ENCODE results near the gene ZNF672. TPM values are rescaled to one million over a fixed set of nuclear protein-coding genes. Genes with fewer than 3 reads are reported as not detected.
A peak's percentile ranks its signal among the peaks of the same experiment; 100 is the strongest.
"Not testable (repeated sequence)": the region's sequence is repeated elsewhere in the genome, so short reads cannot be mapped to it uniquely, and the experiment has no call there.

ZNF672 gene
- polyA plus RNA-seq (ENCODE audit: insufficient read length in 4 of 4), result 10 to 100 TPM; 13.6 to 25.9 (median 20.8) TPM

DNA sequence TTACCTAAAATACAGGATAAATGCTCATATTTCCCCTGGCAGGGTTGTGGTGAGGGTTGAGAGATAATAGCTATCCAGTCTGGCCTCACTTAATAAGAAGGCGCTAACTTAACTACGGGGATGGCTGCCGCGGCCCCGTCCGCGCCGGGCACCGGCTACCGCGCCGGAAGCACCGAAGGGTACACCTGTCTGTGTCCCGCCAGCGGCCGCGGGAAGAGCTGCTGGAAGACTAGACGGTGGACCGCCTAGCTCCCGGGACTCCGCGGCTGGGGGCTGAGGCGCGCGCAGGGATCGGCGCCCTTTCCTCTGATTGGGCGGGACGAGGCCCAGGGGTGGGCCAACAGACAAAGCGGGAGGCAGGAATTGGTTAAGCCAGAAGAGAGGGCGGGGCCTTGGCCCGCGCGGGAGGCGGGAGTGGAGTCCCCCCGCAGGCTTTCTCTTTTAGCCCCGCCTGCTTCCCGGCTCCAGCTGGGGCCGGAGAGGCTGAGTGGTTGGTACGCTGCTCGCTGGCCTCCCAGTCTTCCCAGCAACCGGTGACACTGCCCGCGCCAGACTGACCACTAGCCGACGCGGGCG is at the start of gene ZNF672:
Gene ZNF672, plus strand, starts transcription at position 444 of the 576 bp plus-strand sequence. CDS start 9,051 bp downstream, outside the sequence.
- DNase-seq (ENCODE audit: low read depth in 4 of 4, low spot score in 3 of 4), result peak; percentile 90 to 95 (median 92)

DNA sequence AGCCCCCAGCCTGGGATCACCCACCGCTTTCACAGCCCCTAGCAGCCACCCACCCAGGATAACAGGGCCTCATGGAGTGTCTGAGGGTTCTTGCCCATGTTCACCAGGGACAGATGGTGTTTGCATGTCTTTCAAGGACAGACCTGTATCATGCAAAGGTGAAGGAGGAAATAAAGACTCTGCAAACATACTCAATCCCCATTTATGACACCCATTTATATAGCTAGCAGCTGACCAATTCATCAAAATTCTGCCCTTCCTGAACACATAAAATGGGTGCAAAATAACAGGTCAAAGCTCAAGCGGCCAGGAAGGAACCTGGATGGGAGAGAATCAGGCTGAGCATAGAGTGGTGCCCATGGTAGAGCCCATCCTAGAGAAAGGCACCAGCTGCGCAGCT is 49.7 kb upstream of the ZNF672 start:
- no peak for DNase-seq (ENCODE audit: low read depth in 4 of 4, low spot score in 3 of 4)

DNA sequence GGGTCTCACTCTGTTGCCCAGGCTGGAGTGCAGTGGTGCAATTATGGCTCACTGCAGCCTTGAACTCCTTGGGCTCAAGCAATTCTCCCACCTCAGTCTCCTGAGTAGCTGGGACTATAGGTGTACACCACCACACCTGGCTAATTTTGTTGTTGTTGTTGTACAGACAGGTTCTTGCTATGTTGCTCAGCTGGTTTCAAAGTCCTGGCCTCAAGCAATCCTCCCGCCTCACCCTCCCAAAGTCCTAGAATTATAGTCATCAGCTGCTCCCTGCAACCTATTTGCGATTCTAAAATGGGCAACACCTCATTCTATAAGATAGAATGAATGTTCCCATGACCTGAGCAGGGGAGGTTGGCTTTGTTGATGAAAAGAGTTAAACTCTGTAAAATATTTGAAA is 48.7 kb upstream of the ZNF672 start:
- DNase-seq (ENCODE audit: low read depth in 4 of 4, low spot score in 3 of 4), result not testable (repeated sequence)

DNA sequence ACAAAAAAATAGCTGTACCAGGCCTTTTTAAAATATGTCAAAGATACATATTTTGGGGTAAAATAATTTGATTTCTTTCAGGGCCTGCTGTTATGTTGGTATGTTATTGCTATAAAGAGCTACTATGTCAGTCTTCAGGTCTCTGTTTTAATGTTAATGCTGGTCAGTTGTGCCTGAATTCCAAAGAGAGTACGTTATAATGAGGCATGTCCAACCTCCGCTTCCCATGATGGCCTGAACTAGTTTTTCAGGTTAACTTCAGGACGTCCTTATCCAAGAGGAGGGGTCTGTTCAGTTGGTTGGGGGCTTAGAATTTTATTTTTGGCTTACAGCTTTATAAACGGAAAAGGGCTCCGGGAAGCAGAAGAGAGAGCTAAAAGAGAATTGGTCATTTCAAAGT is 47.6 kb upstream of the ZNF672 start:
- DNase-seq (ENCODE audit: low read depth in 4 of 4, low spot score in 3 of 4), result no peak

DNA sequence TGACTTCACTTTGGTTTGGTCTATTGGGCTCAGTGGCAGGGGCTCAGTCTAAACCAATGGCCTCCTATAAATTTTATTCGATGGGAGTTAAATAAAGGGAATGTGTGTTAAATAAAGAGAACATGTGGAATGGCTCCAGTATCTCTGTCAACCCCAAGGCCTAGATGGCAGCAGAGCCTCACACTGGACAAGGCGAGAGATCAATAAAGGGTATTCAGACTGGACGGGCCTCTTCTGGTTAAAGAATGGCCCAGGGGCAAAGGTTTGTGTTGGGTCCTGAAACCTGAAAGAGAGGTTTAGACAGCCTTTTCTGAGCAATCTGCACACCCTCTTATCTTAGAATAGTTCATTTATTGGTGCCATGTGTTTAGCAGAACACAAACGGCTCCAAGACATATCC is 47.0 kb upstream of the ZNF672 start:
- DNase-seq (ENCODE audit: low read depth in 4 of 4, low spot score in 3 of 4), result no peak

DNA sequence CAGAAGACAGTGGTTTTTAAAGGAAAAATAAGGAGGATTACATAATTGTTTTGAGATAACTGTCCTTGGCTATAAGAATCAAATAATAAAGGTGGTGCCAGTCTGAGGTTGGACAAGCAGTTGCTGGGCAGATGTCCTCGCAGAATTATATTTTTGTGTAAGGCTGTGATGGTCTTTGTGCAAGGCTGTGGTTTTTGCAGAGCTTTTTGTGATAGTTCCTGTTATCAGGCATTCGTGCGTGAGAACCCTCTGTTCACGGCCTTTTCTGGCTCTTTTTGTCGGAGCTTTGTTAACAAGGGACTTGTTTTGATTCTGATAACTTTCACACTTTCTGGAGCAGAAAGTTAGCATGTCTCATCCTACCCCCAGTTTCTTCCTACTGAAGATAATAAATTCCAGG is 45.7 kb upstream of the ZNF672 start:
- no peak for DNase-seq (ENCODE audit: low read depth in 4 of 4, low spot score in 3 of 4)

DNA sequence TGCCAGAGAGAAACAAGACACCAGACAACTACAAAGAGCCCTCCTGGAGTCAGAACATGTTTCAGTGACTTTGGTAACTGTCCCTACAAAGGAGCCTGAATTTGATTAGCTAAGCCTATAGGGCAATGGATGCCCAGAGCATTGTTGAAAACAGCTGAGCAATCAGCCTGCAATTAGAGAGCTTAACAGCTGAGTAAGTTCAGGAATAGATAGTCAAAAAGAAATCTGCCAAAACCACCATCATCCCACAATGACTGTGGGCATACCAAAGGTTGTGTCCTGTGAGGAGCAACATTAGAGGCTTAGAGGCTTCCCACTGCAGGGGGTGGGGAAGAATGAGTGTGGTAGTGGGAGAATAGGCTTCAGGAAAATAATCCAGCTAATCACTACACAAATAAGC is 44.4 kb upstream of the ZNF672 start:
- no peak for DNase-seq (ENCODE audit: low read depth in 4 of 4, low spot score in 3 of 4)

DNA sequence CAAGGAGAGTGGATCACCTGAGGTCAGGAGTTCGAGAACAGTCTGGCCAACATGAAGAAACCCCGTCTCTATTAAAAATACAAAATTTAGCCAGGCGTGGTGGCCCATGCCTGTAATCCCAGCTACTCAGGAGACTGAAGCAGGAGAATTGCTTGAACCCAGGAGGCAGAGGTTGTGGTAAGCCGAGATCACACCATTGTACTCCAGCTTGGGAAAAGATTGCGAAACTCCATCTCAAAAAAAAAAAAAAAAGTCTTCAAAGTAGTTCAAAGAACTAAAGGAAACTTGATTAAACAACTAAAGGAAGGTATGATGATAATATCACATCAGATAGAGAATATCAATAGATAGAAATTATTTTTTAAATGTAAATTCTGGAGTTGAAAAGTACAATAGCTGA is 43.4 kb upstream of the ZNF672 start:
- DNase-seq (ENCODE audit: low read depth in 4 of 4, low spot score in 3 of 4), result not testable (repeated sequence)

DNA sequence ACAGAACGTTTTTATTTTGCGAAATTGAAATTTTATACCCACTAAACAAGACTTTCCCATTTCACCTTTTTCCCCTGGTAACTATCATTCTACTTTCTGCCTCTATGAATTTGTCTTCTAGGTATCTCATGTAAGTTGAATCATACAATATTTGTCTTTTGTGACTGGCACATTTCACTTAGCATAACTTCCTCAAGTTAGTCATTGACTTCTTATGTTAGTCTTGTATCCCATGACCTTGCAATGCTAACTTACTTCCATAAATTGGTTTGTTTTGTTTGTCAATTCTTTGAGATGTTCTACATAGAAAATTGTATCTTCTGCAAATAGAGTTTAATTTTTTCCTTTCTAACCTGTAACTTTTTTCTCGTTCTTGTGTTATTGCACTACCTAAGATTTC is 39.2 kb upstream of the ZNF672 start:
- DNase-seq (ENCODE audit: low read depth in 4 of 4, low spot score in 3 of 4), result no peak

DNA sequence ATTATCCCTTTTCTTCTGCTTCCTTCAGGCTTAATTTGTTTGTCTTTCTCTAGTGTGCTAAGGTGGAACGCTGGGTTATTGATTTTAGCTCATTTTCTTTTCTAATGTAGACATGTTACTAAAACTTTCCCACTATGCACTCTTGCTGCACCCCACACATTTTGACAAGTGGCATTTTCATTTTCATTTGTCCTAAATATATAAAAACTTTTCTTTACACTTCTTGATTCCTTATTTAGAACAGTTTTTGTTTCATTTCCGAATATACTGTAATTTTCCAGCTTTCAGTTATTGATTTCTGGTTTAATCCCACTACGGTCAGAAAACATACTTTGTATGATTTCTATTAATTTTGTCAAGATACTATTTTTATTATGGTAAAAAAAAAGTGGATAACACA is 37.6 kb upstream of the ZNF672 start:
- no peak for DNase-seq (ENCODE audit: low read depth in 4 of 4, low spot score in 3 of 4)

DNA sequence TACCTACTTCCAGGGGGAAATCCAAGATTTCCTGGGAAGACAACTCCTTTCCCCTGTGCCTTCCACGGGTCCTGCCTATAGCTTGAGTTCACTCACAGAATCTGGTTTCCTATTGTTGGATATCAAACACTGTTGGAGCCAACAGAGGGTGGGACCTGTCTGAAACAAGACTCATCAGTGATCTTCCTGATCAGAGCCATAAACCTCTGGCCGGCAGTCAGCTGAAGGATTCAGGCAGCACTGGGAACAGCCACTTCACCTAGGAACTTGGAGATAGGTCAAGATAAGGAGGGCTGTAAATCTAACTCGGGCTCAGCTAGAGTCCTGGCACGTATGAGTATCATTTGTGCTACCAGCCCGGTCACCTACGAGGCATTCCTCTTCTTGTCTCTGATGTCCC is 35.6 kb upstream of the ZNF672 start:
- no peak for DNase-seq (ENCODE audit: low read depth in 4 of 4, low spot score in 3 of 4)

DNA sequence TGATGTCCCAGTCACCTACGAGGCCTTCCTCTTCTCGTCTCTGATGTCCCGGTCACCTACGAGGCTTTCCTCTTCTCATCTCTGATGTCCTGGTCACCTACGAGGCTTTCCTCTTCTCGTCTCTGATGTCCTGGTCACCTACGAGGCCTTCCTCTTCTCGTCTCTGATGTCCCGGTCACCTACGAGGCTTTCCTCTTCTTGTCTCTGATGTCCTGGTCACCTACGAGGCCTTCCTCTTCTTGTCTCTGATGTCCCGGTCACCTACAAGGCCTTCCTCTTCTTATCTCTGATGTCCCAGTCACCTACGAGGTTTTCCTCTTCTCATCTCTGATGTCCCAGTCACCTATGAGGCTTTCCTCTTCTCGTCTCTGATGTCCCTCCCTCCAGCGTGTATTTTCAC is 34.5 kb upstream of the ZNF672 start:
- not testable (repeated sequence) for DNase-seq (ENCODE audit: low read depth in 4 of 4, low spot score in 3 of 4)

DNA sequence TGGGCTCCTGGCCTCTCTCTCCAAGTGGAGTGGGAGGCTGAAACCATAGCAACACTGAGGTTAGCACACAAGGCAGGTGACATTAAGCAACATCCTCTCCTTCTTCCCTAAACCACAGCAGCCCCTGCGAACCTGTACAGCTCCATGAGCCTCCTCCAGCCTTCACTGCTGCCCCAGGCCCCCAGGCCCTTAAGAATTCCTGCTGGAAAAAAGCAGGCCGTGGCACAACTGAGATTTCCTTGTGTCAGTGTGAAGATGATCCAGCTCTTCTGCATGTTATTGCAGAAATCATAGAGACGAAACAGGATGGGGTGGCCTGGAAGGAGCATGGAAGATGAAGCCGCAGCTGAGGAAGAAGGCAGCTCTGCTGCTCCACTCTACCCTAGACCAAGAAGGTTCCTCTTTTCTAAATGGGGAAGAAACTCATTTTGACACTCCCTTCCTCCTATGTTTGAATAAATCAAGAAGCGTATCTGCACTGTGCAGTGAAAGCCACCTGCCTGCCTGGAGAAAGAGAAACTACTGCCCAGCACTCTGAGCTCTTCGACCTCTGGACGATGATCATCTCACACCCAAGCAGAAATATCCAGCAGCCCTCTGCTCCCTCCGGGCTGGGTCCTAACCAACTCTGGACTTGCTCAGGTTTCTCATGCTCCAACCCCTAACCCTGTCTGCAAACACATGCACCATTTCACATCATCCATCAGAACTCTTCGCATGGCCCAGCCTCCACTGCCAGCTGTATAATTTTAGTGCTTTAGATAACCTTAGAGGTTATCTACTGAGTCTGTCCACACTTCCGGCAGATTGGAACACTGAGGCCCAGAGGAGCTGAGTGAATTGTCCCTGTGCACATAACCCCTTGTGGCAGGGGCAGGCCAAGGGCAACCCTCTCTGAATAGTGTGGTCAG is 33.0 kb upstream of the ZNF672 start:
- no peak for DNase-seq (ENCODE audit: low read depth in 4 of 4, low spot score in 3 of 4)

DNA sequence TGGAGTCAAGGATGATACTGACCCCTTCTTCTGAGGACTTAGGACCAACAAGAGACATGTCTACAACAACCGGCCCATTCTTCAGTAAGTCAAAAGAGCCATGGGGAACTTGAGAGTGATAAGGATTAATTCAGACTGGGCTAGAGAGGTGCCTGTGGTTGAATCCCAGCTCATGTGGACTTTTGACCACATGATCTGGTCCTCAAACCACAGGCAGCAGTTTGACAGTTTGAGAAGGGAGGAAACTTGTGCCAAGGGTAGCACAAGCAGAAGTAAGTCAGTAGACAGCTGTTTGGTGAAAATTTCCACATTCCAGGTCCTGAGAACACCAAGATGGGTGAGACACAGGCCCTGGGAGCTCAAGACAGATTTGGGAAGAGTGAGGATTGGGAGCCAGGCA is 32.1 kb upstream of the ZNF672 start:
- no peak for DNase-seq (ENCODE audit: low read depth in 4 of 4, low spot score in 3 of 4)

DNA sequence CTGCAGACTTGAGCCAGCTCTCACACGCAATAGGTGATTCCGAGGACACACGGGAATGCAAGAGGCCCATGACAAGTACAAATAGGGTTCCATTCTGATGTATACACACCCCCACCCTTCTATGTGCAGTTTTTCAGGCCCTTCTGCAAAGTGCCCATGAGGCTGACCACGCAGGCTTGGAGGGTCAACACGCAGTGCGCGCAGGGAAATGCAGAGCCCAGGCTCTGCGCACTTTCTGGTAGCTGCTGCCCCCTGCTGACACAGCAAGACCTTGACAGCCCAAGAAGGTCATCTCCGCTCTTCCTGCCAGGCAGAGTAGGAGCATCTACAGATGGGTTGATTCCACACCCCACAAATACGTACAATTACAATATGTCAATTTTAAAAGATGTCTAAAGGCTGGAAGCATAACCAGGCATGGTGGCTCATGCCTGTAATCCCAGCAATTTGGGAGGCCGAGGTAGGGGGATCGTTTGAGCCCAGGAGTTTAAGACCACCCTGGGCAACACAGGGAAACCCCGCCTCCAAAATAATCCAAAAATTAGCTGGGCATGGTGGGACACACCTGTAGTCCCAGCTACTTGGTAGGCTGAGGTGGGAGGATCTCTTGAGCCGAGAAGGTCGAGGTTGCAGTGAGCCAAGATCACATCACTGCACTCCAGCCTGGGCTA is 30.8 kb upstream of the ZNF672 start:
- peak in 2 of 4 donors; percentile 24 to 25 for DNase-seq (ENCODE audit: low read depth in 4 of 4, low spot score in 3 of 4)

DNA sequence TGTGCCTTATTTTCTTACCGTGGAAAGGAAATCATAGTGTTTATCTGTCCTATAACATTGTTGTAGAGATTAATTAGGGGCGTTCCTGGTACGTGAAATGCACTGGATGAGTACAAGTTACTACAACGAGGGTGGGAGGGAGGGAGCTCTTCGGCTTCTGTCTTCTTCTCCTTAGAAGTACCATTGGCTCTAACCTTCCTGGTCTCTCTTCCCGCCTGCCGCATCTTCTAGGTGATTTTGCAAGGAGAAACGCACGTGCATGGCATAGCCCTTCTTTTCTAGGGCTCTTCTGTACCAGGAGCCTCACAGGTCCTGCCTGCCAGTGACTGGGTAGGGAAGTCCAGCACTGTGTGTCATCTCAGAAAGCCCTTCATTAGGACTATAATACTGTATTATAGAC is 29.1 kb upstream of the ZNF672 start:
- DNase-seq (ENCODE audit: low read depth in 4 of 4, low spot score in 3 of 4), result no peak

DNA sequence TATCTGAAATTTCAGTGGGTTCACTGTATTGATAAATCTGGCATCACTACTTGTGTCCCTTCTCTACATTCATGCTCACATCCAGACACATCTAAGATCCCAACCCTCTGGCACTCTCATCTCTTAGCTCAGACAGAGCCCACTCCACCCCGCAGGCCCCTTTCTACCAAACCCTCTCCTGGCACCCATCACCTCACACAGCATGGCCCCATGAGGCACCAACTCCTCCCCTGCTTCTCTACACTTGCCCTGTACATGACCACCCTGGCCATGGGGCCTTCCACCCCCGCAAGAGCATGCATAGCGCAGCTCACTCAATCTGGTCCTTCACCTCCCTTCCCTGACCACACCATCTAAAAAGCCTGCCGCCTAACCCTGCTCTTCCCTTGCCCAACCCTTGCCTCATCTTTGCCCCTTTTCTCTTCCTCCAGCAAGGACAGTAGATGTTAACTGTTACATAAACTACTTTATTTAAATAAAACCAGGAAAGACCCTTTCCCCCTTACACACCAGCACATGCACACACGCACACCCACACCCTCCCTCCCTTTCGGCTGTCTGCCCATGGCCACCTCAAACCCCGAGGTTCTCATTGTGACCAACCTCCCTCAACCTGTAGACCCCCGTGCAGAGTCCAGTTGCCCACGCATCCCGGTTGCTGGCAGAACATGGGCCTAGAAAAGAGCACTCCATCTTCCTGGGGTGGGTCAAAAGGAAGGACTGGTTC is 27.9 kb upstream of the ZNF672 start:
- no peak for DNase-seq (ENCODE audit: low read depth in 4 of 4, low spot score in 3 of 4)

DNA sequence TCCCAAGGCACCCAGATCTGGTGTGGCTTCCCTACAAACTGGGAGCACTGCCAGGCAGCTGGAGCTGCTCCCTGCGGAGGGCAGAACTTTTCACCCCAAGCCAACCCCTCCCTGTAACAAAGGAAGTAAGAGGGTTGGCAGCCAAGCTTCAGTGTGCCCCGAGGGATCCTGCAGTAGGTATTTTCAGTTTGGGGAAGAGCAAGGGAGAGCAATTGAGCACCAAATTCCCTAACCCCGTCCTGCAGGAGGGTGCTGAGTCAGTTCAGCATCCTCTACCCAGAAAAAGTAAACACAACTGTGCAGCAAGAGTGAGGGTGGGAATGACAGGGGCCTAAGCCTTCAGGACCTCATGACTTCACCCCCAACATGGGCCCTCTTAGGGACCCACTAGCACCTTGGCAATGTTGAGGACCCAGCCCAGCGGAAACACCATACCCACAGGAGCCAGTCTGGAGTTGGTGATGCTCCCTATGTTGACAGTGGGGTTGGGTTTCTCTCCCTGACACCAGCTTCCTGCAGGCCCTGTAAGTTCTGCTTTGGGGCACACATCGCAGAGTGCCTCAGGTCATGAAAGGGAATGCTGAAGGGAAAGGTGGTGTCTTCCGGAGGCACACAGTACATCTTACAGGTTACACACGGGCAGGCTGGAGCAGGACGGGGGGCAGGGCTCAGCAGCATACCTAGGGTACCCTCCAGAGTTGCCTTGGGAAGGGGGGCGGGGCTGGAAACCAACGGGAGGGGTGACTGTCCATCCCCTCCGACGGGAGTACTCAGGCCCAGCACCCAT is 27.1 kb upstream of the ZNF672 start:
- no peak for DNase-seq (ENCODE audit: low read depth in 4 of 4, low spot score in 3 of 4)

DNA sequence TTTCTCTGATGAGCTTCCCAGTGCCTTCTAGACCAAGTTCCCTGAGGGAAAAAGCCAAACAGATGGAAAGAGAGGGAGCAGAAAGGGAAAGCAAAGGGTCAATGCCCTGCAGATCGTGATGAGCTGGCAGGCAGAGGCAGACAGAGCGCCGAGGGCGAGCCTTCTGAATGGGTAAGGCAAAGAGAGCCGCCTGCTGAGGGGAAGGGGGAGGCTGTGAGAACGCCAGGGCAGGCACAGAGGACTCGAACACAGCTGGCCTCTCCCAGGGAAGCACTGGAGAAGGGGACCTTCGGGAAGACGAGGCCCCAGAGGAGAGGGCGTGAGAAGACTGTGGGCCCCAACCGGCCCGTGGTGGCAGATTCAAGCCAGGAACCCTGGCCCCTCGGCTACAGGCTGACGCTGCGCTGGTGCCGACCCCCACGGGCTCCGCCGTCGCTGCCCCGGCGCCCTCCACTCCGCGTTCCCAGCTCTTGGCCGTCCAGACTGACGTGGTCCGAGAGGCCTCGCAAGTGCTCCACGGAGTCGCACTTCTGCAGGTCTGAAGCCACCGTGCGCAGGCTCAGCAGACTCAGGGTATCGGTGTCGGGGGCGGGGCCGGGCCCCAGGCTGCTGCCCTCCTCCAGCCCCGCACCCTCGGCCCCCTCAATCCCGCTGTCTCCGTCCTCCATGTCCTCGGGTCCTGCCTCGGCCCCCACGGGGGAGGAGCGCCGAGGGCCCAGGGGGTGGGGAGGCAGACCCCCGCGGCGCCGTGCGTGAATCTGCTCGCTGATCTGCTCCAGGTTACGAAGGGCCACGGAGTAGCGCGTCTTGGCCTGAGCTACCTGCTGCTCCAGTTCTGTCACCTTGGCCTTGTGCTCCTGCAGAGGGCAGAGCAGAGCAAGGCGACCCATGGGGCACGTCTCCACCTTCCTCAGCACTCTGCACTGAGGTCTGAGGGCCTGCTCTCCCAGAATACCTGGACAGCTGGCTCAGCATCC is 26.2 kb upstream of the ZNF672 start:
- no peak for DNase-seq (ENCODE audit: low read depth in 4 of 4, low spot score in 3 of 4)
